Erythroblast (primary cell): Measurements from ENCODE around the gene ACP4.

ENCODE experiments used
- GATA1 ChIP-seq: IDR thresholded peaks from 2 replicates; pipeline ENCODE4 v1.6.1; 2011; ENCODE audit warnings: low read depth, mild to moderate bottlenecking, control low read depth, low read length, moderate library complexity
- POLR2A ChIP-seq: IDR thresholded peaks from 2 replicates; pipeline ENCODE4 v1.6.1; 2011; ENCODE audit warnings: mild to moderate bottlenecking, low read length

GRCh38 chr19:50791594-50792271 is 1.5 kb downstream of the ACP4 start:
- TF ChIP-seq POLR2A, result no peak
- no peak for TF ChIP-seq GATA1
